ENCODE data around the gene PHEX.
"Not testable (repeated sequence)": the region's sequence is repeated elsewhere in the genome, so short reads cannot be mapped to it uniquely, and the experiment has no call there.

Gene PHEX

GRCh38 chrX:22272613-22273012 is 240.5 kb downstream of the PHEX start, which contains the start of gene CBLL2:
TSS of gene CBLL2 (plus strand) at chrX:22272913. CDS start at chrX:22272992, 79 bp downstream.
- no peak for DNase-seq

DNA sequence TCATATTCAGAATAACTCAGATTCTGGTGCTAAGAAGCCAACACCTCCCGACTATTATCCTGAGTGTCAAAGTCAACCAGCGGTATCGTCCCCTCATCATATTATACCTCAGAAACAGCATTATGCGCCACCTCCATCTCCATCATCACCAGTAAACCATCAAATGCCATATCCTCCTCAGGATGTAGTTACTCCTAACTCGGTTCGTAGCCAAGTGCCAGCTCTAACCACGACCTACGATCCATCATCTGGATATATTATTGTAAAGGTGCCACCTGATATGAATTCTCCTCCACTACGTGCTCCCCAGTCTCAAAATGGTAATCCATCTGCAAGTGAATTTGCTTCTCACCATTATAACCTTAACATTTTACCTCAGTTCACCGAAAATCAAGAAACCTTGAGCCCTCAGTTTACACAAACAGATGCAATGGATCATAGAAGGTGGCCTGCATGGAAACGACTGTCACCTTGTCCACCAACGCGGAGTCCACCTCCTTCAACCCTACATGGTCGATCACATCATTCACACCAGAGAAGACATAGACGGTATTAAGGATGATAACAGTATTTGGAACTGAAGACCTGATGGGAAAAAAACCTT is 241.7 kb downstream of the PHEX start:
- no peak for DNase-seq

- DNase-seq = no peak
Observed at GRCh38 chrX:22276781-22277180, 244.7 kb downstream of the PHEX start.

- no peak for DNase-seq
Observed at GRCh38 chrX:22278375-22278774, 246.2 kb downstream of the PHEX start.

DNA sequence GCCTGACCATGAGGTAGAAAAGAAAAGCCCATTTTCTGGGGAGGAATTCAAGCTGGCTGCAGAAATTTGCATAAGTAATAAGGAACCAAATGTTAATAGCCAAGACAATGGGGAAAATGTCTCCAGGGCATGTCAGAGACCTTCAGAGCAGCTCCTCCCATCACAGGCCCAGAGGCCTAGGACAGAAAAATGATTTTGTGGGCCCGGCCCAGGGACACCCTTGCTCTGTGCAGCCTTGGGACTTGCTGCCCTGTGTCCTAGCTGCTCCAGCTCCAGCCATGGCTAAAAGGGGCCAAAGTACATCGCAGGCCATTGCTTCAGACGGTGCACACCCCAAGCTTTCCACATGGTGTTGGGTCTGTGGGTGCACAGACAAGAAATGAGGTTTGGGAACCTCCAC is 257.1 kb downstream of the PHEX start:
- not testable (repeated sequence) for DNase-seq

- no peak for DNase-seq
Observed at GRCh38 chrX:22296871-22297270, 264.7 kb downstream of the PHEX start.

DNA sequence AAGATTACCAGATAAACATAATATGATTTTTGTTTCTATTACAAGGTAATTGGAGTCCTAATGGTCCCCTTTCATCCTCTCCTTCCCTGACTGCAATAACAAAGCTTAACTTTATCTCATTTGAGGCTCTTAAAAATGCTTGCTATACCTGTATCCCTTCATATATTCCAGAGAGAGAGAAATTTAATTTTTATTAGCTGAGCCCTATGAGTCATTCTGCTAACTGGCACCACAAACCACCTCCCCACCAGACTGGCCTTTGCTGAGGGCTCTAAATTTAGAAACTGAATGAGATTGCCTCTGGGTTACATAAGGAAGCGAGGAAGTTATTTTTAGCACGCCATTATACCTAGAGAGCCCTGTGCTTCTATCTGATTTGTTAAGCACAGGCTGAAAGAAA is 268.0 kb downstream of the PHEX start:
- DNase-seq = no peak

Data from activated T-cell treated with anti-CD3 and anti-CD28 coated beads, Interleukin-2, amount 50 U/mL, for 1 hour (primary cell).